Adrenal gland (tissue), 5 donors: Measurements from ENCODE around the gene ARHGEF33.

ENCODE experiments used
- POLR2A ChIP-seq, 2 donors: fragments of 450-650 bp; IDR thresholded peaks; one replicate each; pipeline ENCODE4 v1.6.1; 2017; ENCODE audit warnings: antibody characterized with exemption in 2 of 2, mild to moderate bottlenecking in 2 of 2, moderate library complexity in 1 of 2
- TF ChIP-seq, protein P1 (sequence below), 6 experiments: fragments of 450-650 bp in 4 of 6; fragments of 200-600 bp in 2 of 6; sonication (generic) in 1 of 6; IDR thresholded peaks; 1 replicate in 5 of 6; 2 replicates in 1 of 6; pipeline versions ENCODE4 v1.5.1 to v1.8.0; 2016 to 2021; ENCODE audit warnings: antibody characterized with exemption in 6 of 6, mild to moderate bottlenecking in 2 of 6, moderate library complexity in 1 of 6
- donor health status: DM: no; HTN: no; CAD: no.

DNA sequence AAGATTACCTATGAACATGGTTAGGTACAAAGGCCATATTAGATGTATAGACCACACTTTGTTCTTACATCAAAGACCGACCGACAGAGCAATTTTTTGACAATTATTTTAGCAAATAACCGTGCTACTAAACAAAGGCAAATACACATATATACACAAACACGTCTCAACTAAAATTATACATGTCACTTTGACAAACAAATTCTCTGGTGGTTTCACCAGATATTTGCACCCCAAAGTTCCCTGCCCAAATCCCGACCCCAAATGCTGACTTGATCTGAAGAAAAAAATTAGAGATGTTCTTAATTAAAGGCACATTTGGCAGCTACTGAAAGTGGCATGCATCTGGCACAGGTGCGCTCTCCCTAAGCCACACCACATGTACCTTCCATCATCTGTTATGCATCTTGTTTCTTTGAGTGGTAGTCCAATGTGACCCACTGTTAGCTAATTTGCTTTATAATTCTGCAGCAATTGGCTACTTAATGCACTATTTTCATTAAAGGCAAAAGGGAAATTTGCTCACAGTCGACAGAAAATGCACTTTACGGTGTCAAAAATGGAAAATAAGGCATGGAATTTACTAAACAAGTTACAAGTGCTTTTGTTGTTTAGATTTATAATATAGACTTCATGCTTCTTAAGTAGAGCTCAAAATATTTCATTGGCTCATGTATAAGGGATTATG lies 92.1 kb downstream of the ARHGEF33 start:
- no peak for TF ChIP-seq POLR2A (IDR thresholded peaks at IDR 0.05)
- TF ChIP-seq, protein P1, sequence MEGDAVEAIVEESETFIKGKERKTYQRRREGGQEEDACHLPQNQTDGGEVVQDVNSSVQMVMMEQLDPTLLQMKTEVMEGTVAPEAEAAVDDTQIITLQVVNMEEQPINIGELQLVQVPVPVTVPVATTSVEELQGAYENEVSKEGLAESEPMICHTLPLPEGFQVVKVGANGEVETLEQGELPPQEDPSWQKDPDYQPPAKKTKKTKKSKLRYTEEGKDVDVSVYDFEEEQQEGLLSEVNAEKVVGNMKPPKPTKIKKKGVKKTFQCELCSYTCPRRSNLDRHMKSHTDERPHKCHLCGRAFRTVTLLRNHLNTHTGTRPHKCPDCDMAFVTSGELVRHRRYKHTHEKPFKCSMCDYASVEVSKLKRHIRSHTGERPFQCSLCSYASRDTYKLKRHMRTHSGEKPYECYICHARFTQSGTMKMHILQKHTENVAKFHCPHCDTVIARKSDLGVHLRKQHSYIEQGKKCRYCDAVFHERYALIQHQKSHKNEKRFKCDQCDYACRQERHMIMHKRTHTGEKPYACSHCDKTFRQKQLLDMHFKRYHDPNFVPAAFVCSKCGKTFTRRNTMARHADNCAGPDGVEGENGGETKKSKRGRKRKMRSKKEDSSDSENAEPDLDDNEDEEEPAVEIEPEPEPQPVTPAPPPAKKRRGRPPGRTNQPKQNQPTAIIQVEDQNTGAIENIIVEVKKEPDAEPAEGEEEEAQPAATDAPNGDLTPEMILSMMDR (IDR thresholded peaks at IDR 0.05), result no peak
